Renal cortex interstitium (tissue), 15 donors: Measurements from ENCODE around the gene TUBB3. TPM values are rescaled to one million over a fixed set of nuclear protein-coding genes. Genes with fewer than 3 reads are reported as not detected.
"Not testable (repeated sequence)": the region's sequence is repeated elsewhere in the genome, so short reads cannot be mapped to it uniquely, and the experiment has no call there.

ENCODE experiments used
- DNase-seq, 11 donors: peaks; one replicate each; pipeline ENCODE4 v3.0.0-alpha.2; 2013; ENCODE audit warnings: low read depth in 9 of 11, low spot score in 4 of 11; ENCODE audit errors: extremely low read depth in 1 of 11
- long read RNA-seq, 16 experiments: transcript quantifications; one replicate each; lab custom pipeline, GENCODE V29; 2026
- polyA plus RNA-seq, 3 donors: library from polyadenylated mRNA; unstranded; fragments of 120-200 nt; gene quantifications; one replicate each; pipeline ENCODE4 v1.2.1, GENCODE V29; 2013; ENCODE audit not compliant: insufficient read length in 3 of 3

Gene TUBB3
- 10 to 100 TPM in 2 of 3 donors, 1 to 10 TPM in 1; 7.7 to 18.7 (median 10.2) TPM for polyA plus RNA-seq
- long read RNA-seq, donor 1, partial matches to known transcripts = 7 of 8 reads
- long read RNA-seq, donor 1, other reads (novel, unspliced or antisense) = 0 of 8 reads
- long read RNA-seq, donor 2 = 0 reads
- long read RNA-seq, donor 3, partial matches to known transcripts = 0 of 2 reads
- long read RNA-seq, donor 3, other reads (novel, unspliced or antisense) = 0 of 2 reads
- long read RNA-seq, donor 4, partial matches to known transcripts = 0 of 1 reads
- long read RNA-seq, donor 4, other reads (novel, unspliced or antisense) = 0 of 1 reads
- long read RNA-seq, donor 5 = 0 reads
- long read RNA-seq, donor 6, partial matches to known transcripts = 0 of 4 reads
- long read RNA-seq, donor 6, other reads (novel, unspliced or antisense) = 0 of 4 reads
- long read RNA-seq, donor 7, partial matches to known transcripts = 0 of 4 reads
- long read RNA-seq, donor 7, other reads (novel, unspliced or antisense) = 0 of 4 reads
- long read RNA-seq, donor 8 = 0 reads
- long read RNA-seq, donor 9, partial matches to known transcripts = 0 of 1 reads
- long read RNA-seq, donor 9, other reads (novel, unspliced or antisense) = 0 of 1 reads
- long read RNA-seq, donor 10, partial matches to known transcripts = 0 of 2 reads
- long read RNA-seq, donor 10, other reads (novel, unspliced or antisense) = 0 of 2 reads
- long read RNA-seq, donor 11, partial matches to known transcripts = 0 of 2 reads
- long read RNA-seq, donor 11, other reads (novel, unspliced or antisense) = 0 of 2 reads
- long read RNA-seq, donor 12 = 0 reads
- long read RNA-seq, donor 13 = 0 reads
- long read RNA-seq, donor 14, partial matches to known transcripts = 0 of 3 reads
- long read RNA-seq, donor 14, other reads (novel, unspliced or antisense) = 0 of 3 reads
- long read RNA-seq, donor 15, partial matches to known transcripts = 0 of 2 reads
- long read RNA-seq, donor 15, other reads (novel, unspliced or antisense) = 0 of 2 reads
- long read RNA-seq, donor 16, transcript TUBB3-201 (4 exons, 1,769 nt) = major isoform, 5 of 5 reads
- long read RNA-seq, donor 16, partial matches to known transcripts = 0 of 5 reads
- long read RNA-seq, donor 16, other reads (novel, unspliced or antisense) = 0 of 5 reads

- DNase-seq = no peak
These were observed at the start of gene TUBB3 for GRCh38 chr16:89922884-89923639. TSS of gene TUBB3 (plus strand) at chr16:89923342. CDS start at chr16:89923402, 60 bp downstream.

GRCh38 chr16:89873972-89874689 is 49.0 kb upstream of the TUBB3 start:
- DNase-seq = peak; percentile 78 to 90 (median 88)

- not testable (repeated sequence) for DNase-seq
These were observed 44.0 kb upstream of the TUBB3 start for GRCh38 chr16:89879123-89879522.

- no peak for DNase-seq
These were observed 42.4 kb upstream of the TUBB3 start for GRCh38 chr16:89880477-89881367.

- DNase-seq = no peak
These were observed 41.8 kb upstream of the TUBB3 start for GRCh38 chr16:89881368-89881730.

DNA sequence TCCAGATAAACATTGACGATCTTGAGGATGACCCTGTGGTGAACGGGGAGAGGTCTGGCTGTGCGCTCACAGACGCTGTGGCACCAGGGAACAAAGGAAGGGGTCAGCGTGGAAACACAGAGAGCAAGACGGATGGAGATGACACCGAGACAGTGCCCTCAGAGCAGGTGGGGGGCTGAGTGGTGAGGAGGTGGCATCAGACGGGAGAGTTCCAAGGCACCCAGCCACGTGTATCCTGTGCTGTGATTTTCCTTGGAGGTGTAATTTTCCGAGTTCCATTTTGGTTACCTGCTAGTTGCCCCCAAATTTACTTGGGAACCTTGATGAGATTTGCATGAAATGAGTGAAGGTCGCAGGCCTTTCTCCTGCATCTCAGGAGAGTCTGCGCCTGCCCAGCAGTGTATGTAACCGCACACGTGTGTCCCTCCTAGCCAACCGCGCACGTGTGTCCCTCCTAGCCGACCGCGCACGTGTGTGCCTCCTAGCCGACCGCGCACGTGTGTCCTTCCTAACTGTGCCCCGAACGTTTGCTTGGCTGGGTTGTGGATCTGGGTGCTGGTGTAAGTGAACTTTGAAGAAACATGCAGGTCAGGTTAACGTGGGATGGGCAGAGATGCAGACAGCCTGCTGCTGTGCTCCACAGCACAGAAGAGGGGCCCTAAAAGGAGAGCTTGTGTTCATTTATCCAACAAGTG is 39.6 kb upstream of the TUBB3 start:
- DNase-seq = no peak

DNA sequence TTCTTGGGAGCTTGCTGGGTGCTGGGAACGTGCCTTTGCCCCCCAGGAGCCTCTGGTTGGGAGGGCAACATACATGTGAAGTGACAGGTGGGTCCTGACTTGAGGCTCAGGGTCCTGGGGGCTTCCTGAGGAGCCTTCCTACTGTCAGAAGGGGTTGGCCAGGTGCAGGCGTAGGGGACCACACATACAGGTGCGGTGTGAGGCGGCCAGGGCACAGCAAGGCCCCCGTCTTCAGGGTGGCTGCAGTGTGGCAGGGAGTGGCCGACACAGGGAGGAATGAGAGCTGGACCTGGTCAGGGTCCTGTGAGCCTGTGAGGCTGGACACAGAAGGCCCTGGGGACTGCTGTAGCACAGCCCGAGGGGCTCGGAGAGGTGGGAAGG is 39.1 kb upstream of the TUBB3 start:
- DNase-seq = no peak

- DNase-seq = no peak
These were observed 35.9 kb upstream of the TUBB3 start for GRCh38 chr16:89887243-89887642.

DNA sequence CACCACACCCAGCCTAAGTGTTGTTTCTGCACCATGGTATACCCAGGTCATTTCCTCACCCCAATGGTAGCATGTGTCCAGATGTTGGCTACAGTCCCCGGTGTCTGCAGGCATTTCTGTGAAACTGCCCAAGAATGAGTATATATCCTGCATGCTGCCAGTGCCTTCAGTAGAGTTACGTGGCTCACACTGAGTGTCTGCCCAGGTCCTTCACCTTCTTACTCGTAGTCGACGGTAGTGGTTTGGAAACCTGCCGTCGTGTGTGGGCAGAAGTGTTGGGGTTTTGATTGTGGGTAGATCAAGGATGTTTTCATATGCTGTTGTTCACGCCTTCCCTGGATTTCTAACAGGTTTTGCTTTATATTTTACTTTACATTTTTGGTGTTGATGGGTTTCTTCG is 32.9 kb upstream of the TUBB3 start:
- DNase-seq = no peak

GRCh38 chr16:89890886-89891657 is 32.1 kb upstream of the TUBB3 start:
- DNase-seq = no peak

DNA sequence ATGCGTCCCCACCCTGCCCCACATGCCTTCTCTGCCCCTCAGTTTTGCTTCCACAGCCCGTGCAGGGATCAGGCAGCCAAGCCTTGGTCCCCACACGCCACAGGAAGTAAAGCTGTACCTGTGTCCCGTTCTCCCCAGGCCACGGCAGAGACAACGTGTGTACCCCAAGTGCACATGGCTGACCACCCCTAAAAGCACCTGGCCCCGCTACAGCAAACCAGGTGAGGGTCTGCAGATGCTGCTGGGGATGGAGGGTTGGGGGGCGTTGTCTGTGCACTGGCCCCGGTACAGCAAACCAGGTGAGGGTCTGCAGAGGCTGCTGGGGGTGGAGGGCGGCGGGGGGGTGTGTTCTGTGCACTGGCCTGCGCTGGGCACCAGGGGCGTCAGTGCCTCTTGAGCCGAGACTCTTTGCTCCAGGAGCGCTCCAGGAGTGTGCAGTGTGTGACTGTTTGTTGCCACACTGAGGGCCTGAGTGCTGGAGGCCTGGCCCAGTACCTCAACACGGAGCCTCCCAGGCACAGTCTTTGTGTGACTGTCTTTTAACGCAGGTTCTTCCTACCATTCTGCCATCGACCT is 31.0 kb upstream of the TUBB3 start:
- no peak for DNase-seq

DNA sequence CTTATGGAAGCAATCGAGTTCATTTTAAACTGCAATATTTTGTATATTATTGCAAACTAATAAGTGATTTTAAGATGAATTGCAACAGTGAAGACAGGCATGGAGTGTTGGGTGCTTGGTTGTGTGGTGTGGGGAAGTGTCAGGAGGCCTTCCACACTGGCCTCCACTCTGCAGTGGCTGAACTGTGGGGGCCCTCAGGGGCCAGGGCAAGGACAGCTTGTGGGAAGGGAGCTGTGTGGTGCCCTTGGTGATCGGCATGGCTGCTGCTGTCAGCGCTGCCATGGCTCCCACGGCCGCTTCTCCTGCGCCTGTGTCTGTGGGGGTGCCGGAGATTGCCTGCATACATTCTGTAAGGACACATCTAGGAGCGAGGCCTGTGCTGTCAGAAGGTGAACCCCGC is 30.5 kb upstream of the TUBB3 start:
- no peak for DNase-seq

DNA sequence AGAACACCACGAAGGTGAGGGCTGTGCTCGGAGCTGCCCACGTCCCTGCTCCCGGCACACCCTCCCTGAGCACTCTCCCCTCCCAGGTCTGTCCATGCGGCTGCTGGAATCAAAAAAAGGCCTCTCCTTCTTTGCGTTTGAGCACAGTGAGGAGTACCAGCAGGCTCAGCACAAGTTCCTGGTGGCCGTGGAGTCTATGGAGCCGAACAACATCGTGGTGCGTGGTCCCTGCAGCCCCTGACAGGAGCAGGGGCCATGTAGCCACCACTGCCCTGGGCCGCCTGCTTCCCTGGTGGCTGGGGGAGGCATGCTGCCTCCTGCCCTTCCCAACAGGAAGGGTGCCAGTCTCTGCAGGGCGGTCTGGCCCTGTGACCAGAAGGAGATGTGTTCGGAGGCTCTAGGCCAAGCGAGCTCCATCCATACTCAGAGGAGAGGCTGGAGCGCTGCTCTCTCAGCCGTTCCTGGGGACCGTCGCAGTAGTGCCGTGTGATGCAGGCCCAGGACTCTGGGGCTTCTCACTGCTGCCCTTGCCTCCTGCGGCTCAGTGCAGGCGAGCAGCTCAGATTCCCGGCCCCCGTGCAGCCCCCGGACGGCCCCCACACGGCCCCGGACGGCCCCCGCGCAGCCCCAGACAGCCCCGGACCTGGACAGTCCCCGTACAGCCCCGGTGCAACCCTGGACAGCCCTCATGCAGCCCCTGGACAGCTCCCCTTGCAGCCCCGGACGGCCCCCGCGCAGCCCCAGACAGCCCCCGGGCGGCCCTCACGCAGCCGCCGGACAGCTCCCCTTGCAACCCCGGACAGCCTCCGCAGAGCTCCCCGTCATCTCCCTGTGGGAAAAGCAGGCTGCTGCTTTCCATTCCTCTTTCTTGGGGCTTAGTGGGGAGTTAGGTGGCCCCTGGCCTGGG is 29.2 kb upstream of the TUBB3 start:
- DNase-seq = no peak

DNA sequence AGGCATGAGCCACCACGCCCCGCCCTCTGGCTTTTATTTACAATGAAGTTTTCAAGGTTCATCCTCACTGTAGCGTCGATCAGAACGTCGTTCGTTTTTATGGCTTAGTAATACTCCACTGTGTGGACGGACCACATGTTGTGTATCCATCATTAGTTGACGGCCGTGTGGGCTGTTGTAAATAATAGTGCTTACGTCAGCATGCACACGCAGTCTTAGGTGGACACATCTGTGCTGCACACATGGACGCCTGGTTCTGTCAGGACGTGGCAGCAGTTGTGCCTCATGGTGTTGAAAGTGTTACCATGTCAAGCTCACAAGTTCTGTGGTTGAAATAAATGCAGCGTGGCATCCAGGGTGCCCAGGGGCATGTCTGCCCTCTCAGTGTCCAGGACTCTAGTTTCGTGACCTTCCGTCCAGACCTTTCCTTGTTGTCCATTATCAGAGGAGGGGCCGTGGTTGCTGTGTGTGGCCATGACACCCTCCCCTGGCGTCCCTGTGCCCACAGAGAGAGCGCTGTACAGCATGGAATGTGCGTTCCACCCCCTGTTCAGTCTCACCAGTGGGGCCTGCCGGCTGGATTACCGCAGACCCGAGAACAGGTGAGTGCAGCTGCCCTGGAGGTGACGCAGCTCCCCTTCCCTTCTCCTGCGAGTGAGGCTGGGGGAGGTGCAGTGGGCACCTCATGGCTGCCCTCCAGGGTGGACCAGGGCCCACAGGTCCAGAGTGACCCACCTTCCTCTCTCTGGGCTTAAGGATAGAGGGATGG is 27.5 kb upstream of the TUBB3 start:
- no peak for DNase-seq
